ENCODE data around the gene GRK5. TPM values are rescaled to one million over a fixed set of nuclear protein-coding genes. Genes with fewer than 3 reads are reported as not detected.

The GRK5 gene
- total and polyA plus RNA-seq, 9 of the 15 experiments (the other 6 are each of a cell fraction or from before 2014, with no cell fraction given), result 0.46 to 0.83 (median 0.67) TPM; not detected in 2

DNA sequence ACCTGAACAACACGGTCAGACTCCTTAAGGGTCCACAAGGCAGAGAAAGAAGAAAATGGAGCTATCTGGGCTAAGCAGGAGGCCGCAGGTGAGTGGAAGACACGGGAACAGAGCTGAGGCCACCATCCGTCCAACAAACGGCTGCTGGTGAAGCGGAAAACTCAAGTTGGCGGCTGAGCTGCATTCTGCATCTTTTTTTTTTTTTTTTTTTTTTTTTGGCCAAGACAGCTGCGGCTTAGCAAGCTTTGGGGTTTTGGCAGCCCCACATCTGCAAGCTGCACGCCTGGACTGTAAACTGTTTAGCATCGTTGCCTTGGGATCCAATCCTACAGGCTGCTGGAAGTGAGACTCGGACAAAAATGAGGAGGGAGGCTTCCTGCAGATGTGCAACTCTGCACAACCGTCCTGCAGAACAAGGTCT, 297.8 kb downstream of the GRK5 start:
- no peak overlapping the region for H3K4me3 ChIP-seq
- WGBS (ENCODE audit: insufficient coverage, low coverage, missing lambda C conversion rate), result 93% methylated on average over 9 of the region's 12 CpGs
- ATAC-seq, result no peak
- no peak for DNase-seq (ENCODE audit: extremely low read depth in 1 of 4, low spot score in 3 of 4)
- H3K4me2 ChIP-seq (ENCODE audit: insufficient read depth, low read length), result no peak overlapping the region
- intact Hi-C loops (cut with micrococcal nuclease), result no loop called here
- FAIRE-seq, result no peak
- no peaks in the 10 kb centered on the region for H3K27me3 ChIP-seq (ENCODE audit: control insufficient read depth in 2 of 2, insufficient read depth in 2 of 2, low read length in 2 of 2)
- no peak overlapping the region for H3K27ac ChIP-seq (ENCODE audit: extremely low read depth, low read depth, low read length)
- no peaks in the 10 kb centered on the region for H3K9me3 ChIP-seq (replicated peaks; ENCODE audit: control insufficient read depth, insufficient read depth, low read depth, low read length)
- peaks cover 32% of the 10 kb centered on the region; the same call in 2 of the 3 replicates for H3K36me3 ChIP-seq (ENCODE audit: control insufficient read depth, insufficient read depth, low read length)
- no peak overlapping the region for H2AFZ ChIP-seq (ENCODE audit: low read depth, low read length)
- ChIA-PET CTCF (ENCODE audit: low intra/inter-chr PET ratio) (no interaction called here), POLR2A (interaction anchor here (0.7 kb wide), 1 partner anchor 14 kb away, joined by 3 read pairs; no protein-coding TSS in a partner anchor)
- H3K9ac ChIP-seq (ENCODE audit: insufficient read depth in 1 of 2, low read depth in 2 of 2, low read length in 2 of 2), result no peak overlapping the region
- H3K79me2 ChIP-seq (ENCODE audit: control insufficient read depth, insufficient read depth, low read length), result no peaks in the 10 kb centered on the region
- in situ Hi-C loops (cut with MboI), result no loop called here
- no peaks in the 10 kb centered on the region; a peak in 1 of 5 replicates for H3K4me1 ChIP-seq (replicated peaks in 1 of 2; ENCODE audit: control insufficient read depth in 2 of 2, insufficient read depth in 2 of 2, low read length in 2 of 2)
- TF ChIP-seq SNRNP70 (optimal IDR thresholded peaks at IDR 0.05; ENCODE audit: low read depth, low read length) (no peak), ZNF212 (CRISPR knock-in tag; IDR thresholded peaks at IDR 0.05) (no peak), FOXJ2 (tag; IDR thresholded peaks at IDR 0.05) (no peak), ZNF408 (CRISPR knock-in tag; IDR thresholded peaks at IDR 0.05; ENCODE audit: low read depth) (no peak), CBX1 (IDR thresholded peaks at IDR 0.05; ENCODE audit: low read depth) (no peak), XRCC5 (IDR thresholded peaks at IDR 0.05; ENCODE audit: low read depth, low read length) (no peak)
- TF ChIP-seq, protein P1, sequence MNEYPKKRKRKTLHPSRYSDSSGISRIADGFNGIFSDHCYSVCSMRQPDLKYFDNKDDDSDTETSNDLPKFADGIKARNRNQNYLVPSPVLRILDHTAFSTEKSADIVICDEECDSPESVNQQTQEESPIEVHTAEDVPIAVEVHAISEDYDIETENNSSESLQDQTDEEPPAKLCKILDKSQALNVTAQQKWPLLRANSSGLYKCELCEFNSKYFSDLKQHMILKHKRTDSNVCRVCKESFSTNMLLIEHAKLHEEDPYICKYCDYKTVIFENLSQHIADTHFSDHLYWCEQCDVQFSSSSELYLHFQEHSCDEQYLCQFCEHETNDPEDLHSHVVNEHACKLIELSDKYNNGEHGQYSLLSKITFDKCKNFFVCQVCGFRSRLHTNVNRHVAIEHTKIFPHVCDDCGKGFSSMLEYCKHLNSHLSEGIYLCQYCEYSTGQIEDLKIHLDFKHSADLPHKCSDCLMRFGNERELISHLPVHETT (CRISPR knock-in tag; conservative IDR thresholded peaks at IDR 0.05 in 1 of 2, IDR thresholded peaks at IDR 0.05 in 1 of 2), result no peak
- TF ChIP-seq, protein P2, sequence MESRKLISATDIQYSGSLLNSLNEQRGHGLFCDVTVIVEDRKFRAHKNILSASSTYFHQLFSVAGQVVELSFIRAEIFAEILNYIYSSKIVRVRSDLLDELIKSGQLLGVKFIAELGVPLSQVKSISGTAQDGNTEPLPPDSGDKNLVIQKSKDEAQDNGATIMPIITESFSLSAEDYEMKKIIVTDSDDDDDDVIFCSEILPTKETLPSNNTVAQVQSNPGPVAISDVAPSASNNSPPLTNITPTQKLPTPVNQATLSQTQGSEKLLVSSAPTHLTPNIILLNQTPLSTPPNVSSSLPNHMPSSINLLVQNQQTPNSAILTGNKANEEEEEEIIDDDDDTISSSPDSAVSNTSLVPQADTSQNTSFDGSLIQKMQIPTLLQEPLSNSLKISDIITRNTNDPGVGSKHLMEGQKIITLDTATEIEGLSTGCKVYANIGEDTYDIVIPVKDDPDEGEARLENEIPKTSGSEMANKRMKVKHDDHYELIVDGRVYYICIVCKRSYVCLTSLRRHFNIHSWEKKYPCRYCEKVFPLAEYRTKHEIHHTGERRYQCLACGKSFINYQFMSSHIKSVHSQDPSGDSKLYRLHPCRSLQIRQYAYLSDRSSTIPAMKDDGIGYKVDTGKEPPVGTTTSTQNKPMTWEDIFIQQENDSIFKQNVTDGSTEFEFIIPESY (CRISPR knock-in tag; IDR thresholded peaks at IDR 0.05), result peak; percentile 11; the same call in 1 of the 2 replicates
- TF ChIP-seq, protein P3, sequence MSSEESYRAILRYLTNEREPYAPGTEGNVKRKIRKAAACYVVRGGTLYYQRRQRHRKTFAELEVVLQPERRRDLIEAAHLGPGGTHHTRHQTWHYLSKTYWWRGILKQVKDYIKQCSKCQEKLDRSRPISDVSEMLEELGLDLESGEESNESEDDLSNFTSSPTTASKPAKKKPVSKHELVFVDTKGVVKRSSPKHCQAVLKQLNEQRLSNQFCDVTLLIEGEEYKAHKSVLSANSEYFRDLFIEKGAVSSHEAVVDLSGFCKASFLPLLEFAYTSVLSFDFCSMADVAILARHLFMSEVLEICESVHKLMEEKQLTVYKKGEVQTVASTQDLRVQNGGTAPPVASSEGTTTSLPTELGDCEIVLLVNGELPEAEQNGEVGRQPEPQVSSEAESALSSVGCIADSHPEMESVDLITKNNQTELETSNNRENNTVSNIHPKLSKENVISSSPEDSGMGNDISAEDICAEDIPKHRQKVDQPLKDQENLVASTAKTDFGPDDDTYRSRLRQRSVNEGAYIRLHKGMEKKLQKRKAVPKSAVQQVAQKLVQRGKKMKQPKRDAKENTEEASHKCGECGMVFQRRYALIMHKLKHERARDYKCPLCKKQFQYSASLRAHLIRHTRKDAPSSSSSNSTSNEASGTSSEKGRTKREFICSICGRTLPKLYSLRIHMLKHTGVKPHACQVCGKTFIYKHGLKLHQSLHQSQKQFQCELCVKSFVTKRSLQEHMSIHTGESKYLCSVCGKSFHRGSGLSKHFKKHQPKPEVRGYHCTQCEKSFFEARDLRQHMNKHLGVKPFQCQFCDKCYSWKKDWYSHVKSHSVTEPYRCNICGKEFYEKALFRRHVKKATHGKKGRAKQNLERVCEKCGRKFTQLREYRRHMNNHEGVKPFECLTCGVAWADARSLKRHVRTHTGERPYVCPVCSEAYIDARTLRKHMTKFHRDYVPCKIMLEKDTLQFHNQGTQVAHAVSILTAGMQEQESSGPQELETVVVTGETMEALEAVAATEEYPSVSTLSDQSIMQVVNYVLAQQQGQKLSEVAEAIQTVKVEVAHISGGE (CRISPR knock-in tag; IDR thresholded peaks at IDR 0.05), result no peak
- no peaks in the 10 kb centered on the region for H3K9me1 ChIP-seq (ENCODE audit: control insufficient read depth, insufficient read depth, low read length)
- no peaks in the 10 kb centered on the region for H4K20me1 ChIP-seq (replicated peaks; ENCODE audit: control insufficient read depth, insufficient read depth, low read length)
- BruUV-seq (replicated peaks), result no TSS peak

Data from K562 (cell line).